Transverse colon (tissue), 4 donors: ENCODE measurements around the gene LTBP4. TPM values are rescaled to one million over a fixed set of nuclear protein-coding genes. Genes with fewer than 3 reads are reported as not detected.

Experiments
- DNase-seq: peaks from one replicate; pipeline ENCODE4 v3.0.0-alpha.2; 2019
- H3K27ac ChIP-seq, 4 donors: fragments of 200-600 bp; sonication (generic); 2 replicates each; pipeline ENCODE4 v1.5.1; 2016 to 2018; ENCODE audit warnings: inconsistent platforms in 4 of 4
- H3K27me3 ChIP-seq: fragments of 200-600 bp; sonication (generic); 2 replicates; pipeline ENCODE4 v1.5.1; 2017; ENCODE audit warnings: inconsistent platforms
- H3K36me3 ChIP-seq, 4 donors: fragments of 200-600 bp; sonication (generic); 2 replicates each; pipeline ENCODE4 v1.5.1; 2017 to 2019; ENCODE audit warnings: inconsistent platforms in 4 of 4
- H3K4me1 ChIP-seq, 4 donors: fragments of 200-600 bp; sonication (generic); 2 replicates each; pipeline ENCODE4 v1.5.1; 2017 to 2020; ENCODE audit warnings: inconsistent platforms in 4 of 4
- H3K4me3 ChIP-seq, 4 donors: fragments of 200-600 bp; sonication (generic); 1 replicate in 1 of 4; 2 replicates in 3 of 4; pipeline versions ENCODE4 v1.5.1 to v1.6.1; 2017 to 2019; ENCODE audit warnings: inconsistent platforms in 4 of 4
- H3K9me3 ChIP-seq, 2 donors: fragments of 200-600 bp; sonication (generic); 2 replicates each; pipeline ENCODE4 v1.5.1; 2017 to 2019; ENCODE audit warnings: inconsistent platforms in 2 of 2
- CTCF ChIP-seq, 5 experiments: fragments of 200-600 bp in 3 of 5; fragments of 450-650 bp in 2 of 5; sonication (generic) in 3 of 5; IDR thresholded peaks; 1 replicate in 2 of 5; 2 replicates in 3 of 5; pipeline ENCODE4 v1.5.1; 2016 to 2017; ENCODE audit warnings: antibody characterized with exemption in 5 of 5, inconsistent platforms in 3 of 5, mild to moderate bottlenecking in 2 of 5, moderate library complexity in 1 of 5
- EP300 ChIP-seq: sonication (generic); formaldehyde crosslinking; IDR thresholded peaks from one replicate; pipeline ENCODE4 v1.6.1; 2017; ENCODE audit warnings: antibody characterized with exemption, low read depth
- POLR2A ChIP-seq: fragments of 450-650 bp; IDR thresholded peaks from one replicate; pipeline ENCODE4 v1.6.1; 2016; ENCODE audit warnings: antibody characterized with exemption, mild to moderate bottlenecking, moderate library complexity
- POLR2AphosphoS5 ChIP-seq, 3 donors: sonication (generic); formaldehyde crosslinking; IDR thresholded peaks; one replicate each; pipeline ENCODE4 v1.6.1; 2016; ENCODE audit warnings: antibody characterized with exemption in 3 of 3
- WGBS, 2 donors: methylation state at CpG; one replicate each; pipeline ENCODE4 v1.1.5; 2018; ENCODE audit warnings: low coverage in 1 of 2; 5-methylcytosine and 5-hydroxymethylcytosine counted together
- in situ Hi-C, 4 donors: fragments of 200-750 bp; cut with MboI; loops; one replicate each; pipeline versions ENCODE4 v1.15.0 to v1.15.1; 2017; ENCODE audit warnings: low sequenced_read_pairs in 3 of 4, low pct_ligation_motif_present in 1 of 4, low pct_unique_long_range_greater_than_20kb in 1 of 4
- intact Hi-C: fragments of 100-400 bp; cut with DNase I; formaldehyde crosslinking; loops from one replicate; pipeline ENCODE4 v1.15.1; 2023; ENCODE audit warnings: low total_unique reads
- total RNA-seq, 4 donors: library from RNA; depleted of rRNA; stranded (reverse); fragments of >200 nt; gene quantifications; one replicate each; pipeline ENCODE4 v1.1.0, GENCODE V29; 2016

Gene LTBP4
- total RNA-seq, 4 donors from 2014 or later = 122 to 477 (median 253) TPM

GRCh38 chr19:40575326-40575725 lies 25.8 kb upstream of the LTBP4 start:
- Histone ChIP-seq H3K36me3 (peaks cover 0 to 3% (median 0%) of the 10 kb centered on the region in 4 donors), H3K4me3 (no peak overlapping the region), H3K27ac (no peak overlapping the region), H3K27me3 (no peaks in the 10 kb centered on the region), H3K9me3 (no peaks in the 10 kb centered on the region), H3K4me1 (peaks cover 0 to 21% (median 12%) of the 10 kb centered on the region in 4 donors)
- 82% methylated on average over 18 of the region's 18 CpGs; no CpG with 5 or more reads in 1 of the 2 donors for WGBS, 2 donors
- intact Hi-C loops = no loop called here
- no peak for DNase-seq
- no peak for TF ChIP-seq CTCF (IDR thresholded peaks at IDR 0.05)
- no peak for TF ChIP-seq POLR2A
- no peak for TF ChIP-seq EP300
- no peak for TF ChIP-seq POLR2AphosphoS5 (IDR thresholded peaks at IDR 0.05)
- in situ Hi-C loops = loop anchor here in 1 of 4 donors (25.0 kb wide), 1 partner anchor 263 kb away; no protein-coding TSS in a partner anchor

- intact Hi-C loops = no loop called here
- WGBS, 2 donors = 5% methylated on average over 22 of the region's 22 CpGs; no CpG with 5 or more reads in 1 of the 2 donors
- in situ Hi-C loops = loop anchor here in 1 of 4 donors (25.0 kb wide), 1 partner anchor 264 kb away; no protein-coding TSS in a partner anchor
- no peaks in the 10 kb centered on the region for H3K9me3 ChIP-seq
- no peak for DNase-seq
- H3K4me3 ChIP-seq = peak overlapping the region in 3 of 4 donors; percentile 63 to 74 (median 68)
- peaks cover 0 to 21% (median 12%) of the 10 kb centered on the region in 4 donors for H3K4me1 ChIP-seq
- peak overlapping the region; percentile 76 to 85 (median 80) for H3K27ac ChIP-seq
- H3K36me3 ChIP-seq = peaks cover 0 to 8% (median 0%) of the 10 kb centered on the region in 4 donors
- H3K27me3 ChIP-seq = no peaks in the 10 kb centered on the region
- no peak for TF ChIP-seq POLR2AphosphoS5 (IDR thresholded peaks at IDR 0.05)
- no peak for TF ChIP-seq POLR2A
- no peak for TF ChIP-seq EP300
- no peak for TF ChIP-seq CTCF (IDR thresholded peaks at IDR 0.05)
Measured at GRCh38 chr19:40576151-40576584, 25.0 kb upstream of the LTBP4 start.

- peaks cover 0 to 12% (median 0%) of the 10 kb centered on the region in 4 donors for H3K36me3 ChIP-seq
- TF ChIP-seq EP300 = no peak
- TF ChIP-seq POLR2A = peak; percentile 79
- TF ChIP-seq POLR2AphosphoS5 (IDR thresholded peaks at IDR 0.05) = peak in 2 of 3 donors; percentile 77 to 80
- H3K4me1 ChIP-seq = peaks cover 0 to 21% (median 12%) of the 10 kb centered on the region in 4 donors
- intact Hi-C loops = no loop called here
- peak within 1 kb of the TSS; percentile 53 to 74 (median 66) for H3K4me3 ChIP-seq
- 3% methylated on average over 45 of the region's 55 CpGs; no CpG with 5 or more reads in 1 of the 2 donors for WGBS, 2 donors
- in situ Hi-C loops = loop anchor here in 1 of 4 donors (25.0 kb wide), 1 partner anchor 265 kb away; no protein-coding TSS in a partner anchor
- H3K9me3 ChIP-seq = no peaks in the 10 kb centered on the region
- peak; percentile 96 for DNase-seq
- H3K27me3 ChIP-seq = no peaks in the 10 kb centered on the region
- H3K27ac ChIP-seq = peak within 1 kb of the TSS; percentile 76 to 85 (median 80)
Measured at GRCh38 chr19:40576585-40577451, 24.4 kb upstream of the LTBP4 start, which contains the start of gene SHKBP1. SHKBP1 (plus strand) TSS chr19:40576873; CDS start chr19:40576900, 27 bp downstream.

GRCh38 chr19:40578442-40578908 lies 22.7 kb upstream of the LTBP4 start:
- H3K27ac ChIP-seq = no peak overlapping the region
- WGBS, 2 donors = 88 to 100% methylated on average over 1 to 12 of the region's 12 CpGs
- H3K9me3 ChIP-seq = no peaks in the 10 kb centered on the region
- intact Hi-C loops (no loop called here), in situ Hi-C loops (loop anchor here in 1 of 4 donors (25.0 kb wide), 1 partner anchor 266 kb away; no protein-coding TSS in a partner anchor)
- peaks cover 0 to 23% (median 0%) of the 10 kb centered on the region in 4 donors for H3K36me3 ChIP-seq
- H3K4me1 ChIP-seq = peaks cover 0 to 21% (median 12%) of the 10 kb centered on the region in 4 donors
- no peaks in the 10 kb centered on the region for H3K27me3 ChIP-seq
- no peak for TF ChIP-seq CTCF (IDR thresholded peaks at IDR 0.05)
- no peak overlapping the region for H3K4me3 ChIP-seq
- DNase-seq = no peak
